HCT116 (cell line): Measurements from ENCODE around the gene CLCA2. TPM values are rescaled to one million over a fixed set of nuclear protein-coding genes. Genes with fewer than 3 reads are reported as not detected.

Experiments
- ATAC-seq: fragments of 200-7000 bp; cut with Tn5 transposase; 2 replicates; pipeline ENCODE4 v1.9.1; 2020; ENCODE audit warnings: mild to moderate bottlenecking, moderate library complexity
- BruUV-seq: library from RNA; stranded (reverse); fragments of 400-500 nt; replicated peaks from 2 replicates; lab custom pipeline; 2021; lab: Mats Ljungman, UMichigan
- CTCF ChIA-PET: fragments of 300-600 bp; sonication (Branson Sonifier 250); formaldehyde crosslinking; loops from one replicate; lab custom pipeline; 2021; ENCODE audit warnings: antibody characterized with exemption; lab: Charles Lee
- POLR2A ChIA-PET: fragments of 300-600, 350-600 bp; sonication (Branson Sonifier 250); formaldehyde crosslinking; loops from one replicate; lab custom pipeline; 2021; ENCODE audit warnings: antibody characterized with exemption; lab: Charles Lee
- RAD21 ChIA-PET, 2 experiments: fragments of 300-600 bp; sonication (Branson Sonifier 250); formaldehyde crosslinking; loops; one replicate each; lab custom pipeline; 2023; ENCODE audit warnings: low total read pairs in 2 of 2; ENCODE audit not compliant: uncharacterized antibody in 2 of 2, unreplicated experiment in 2 of 2, low non-redundant PET in 1 of 2; lab: Charles Lee
- DNase-seq: peaks from one replicate; pipeline ENCODE4 v3.0.0-alpha.2; 2010; ENCODE audit warnings: low read depth, low spot score
- H2AFZ ChIP-seq: fragments of 200-600 bp; shearing (Covaris generic), sonication (generic); 2 replicates; pipeline ENCODE4 v1.6.1; 2017; ENCODE audit warnings: low read depth, mixed run types, mixed read lengths, antibody characterized with exemption, low read length; ENCODE audit not compliant: poor library complexity, severe bottlenecking
- H3K27ac ChIP-seq: 2 replicates; pipeline ENCODE4 v1.5.1; 2012; ENCODE audit warnings: low read depth, low read length
- H3K27me3 ChIP-seq: fragments of 200-600 bp; sonication (generic); 2 replicates; pipeline ENCODE4 v1.6.1; 2016; ENCODE audit warnings: mixed run types, low read length, mixed read lengths; ENCODE audit not compliant: insufficient read depth
- H3K36me3 ChIP-seq, 2 experiments: fragments of 200-500 bp in 1 of 2; fragments of 200-600 bp in 1 of 2; sonication (Bioruptor generic) in 1 of 2; sonication (generic) in 1 of 2; 2 replicates each; pipeline versions ENCODE4 v1.5.1 to v1.6.1; 2014 to 2016; ENCODE audit warnings: low read length in 2 of 2, inconsistent platforms in 1 of 2, mixed read lengths in 1 of 2, mixed run types in 1 of 2; ENCODE audit not compliant: insufficient read depth in 2 of 2, control insufficient read depth in 1 of 2
- H3K4me1 ChIP-seq, 2 experiments: fragments of 200-600 bp in 1 of 2; sonication (generic) in 1 of 2; 2 replicates each; pipeline versions ENCODE4 v1.5.1 to v1.6.1; 2012 to 2017; ENCODE audit warnings: low read length in 2 of 2, inconsistent platforms in 1 of 2, mild to moderate bottlenecking in 1 of 2, mixed read lengths in 1 of 2, mixed run types in 1 of 2, moderate library complexity in 1 of 2; ENCODE audit not compliant: insufficient read depth in 2 of 2, control insufficient read depth in 1 of 2
- H3K4me2 ChIP-seq: fragments of 200-600 bp; sonication (generic); 2 replicates; pipeline ENCODE4 v1.6.1; 2017; ENCODE audit warnings: mixed run types, low read length, mixed read lengths
- H3K4me3 ChIP-seq, 2 experiments: fragments of 200-600 bp in 1 of 2; sonication (generic) in 1 of 2; replicated peaks in 1 of 2; 2 replicates each; pipeline ENCODE4 v1.5.1; 2011 to 2016; ENCODE audit warnings: low read length in 2 of 2, control low read depth in 1 of 2, low read depth in 1 of 2, mild to moderate bottlenecking in 1 of 2, mixed read lengths in 1 of 2, mixed run types in 1 of 2
- H3K79me2 ChIP-seq: fragments of 200-600 bp; sonication (generic); 2 replicates; pipeline ENCODE4 v1.6.1; 2017; ENCODE audit warnings: mild to moderate bottlenecking, mixed run types, low read length, moderate library complexity, mixed read lengths; ENCODE audit not compliant: insufficient read depth
- H3K9ac ChIP-seq: fragments of 200-600 bp; sonication (generic); 2 replicates; pipeline ENCODE4 v1.6.1; 2016; ENCODE audit warnings: low read length, mixed read lengths
- H3K9me2 ChIP-seq: fragments of 200-600 bp; sonication (generic), shearing (Covaris generic); 2 replicates; pipeline ENCODE4 v1.6.1; 2017; ENCODE audit warnings: mixed run types, mild to moderate bottlenecking, moderate library complexity; ENCODE audit not compliant: insufficient read depth
- H3K9me3 ChIP-seq, 2 experiments: fragments of 200-500 bp in 1 of 2; fragments of 200-600 bp in 1 of 2; sonication (Bioruptor generic) in 1 of 2; sonication (generic) in 1 of 2; 2 replicates each; pipeline ENCODE4 v1.6.1; 2014 to 2017; ENCODE audit warnings: low read length in 2 of 2, mixed read lengths in 2 of 2, inconsistent platforms in 1 of 2, low read depth in 1 of 2, mild to moderate bottlenecking in 1 of 2, mixed run types in 1 of 2, moderate library complexity in 1 of 2; ENCODE audit not compliant: control insufficient read depth in 1 of 2, insufficient read depth in 1 of 2
- H4K20me1 ChIP-seq: fragments of 200-600 bp; sonication (generic), shearing (Covaris generic); 2 replicates; pipeline ENCODE4 v1.6.1; 2017; ENCODE audit warnings: mixed run types, mild to moderate bottlenecking, moderate library complexity; ENCODE audit not compliant: insufficient read depth
- ELF1 ChIP-seq: IDR thresholded peaks from 2 replicates; pipeline ENCODE4 v1.6.1; 2012; ENCODE audit warnings: low read depth, borderline replicate concordance
- MAX ChIP-seq: IDR thresholded peaks from 2 replicates; pipeline ENCODE4 v1.6.1; 2012
- POLR2A ChIP-seq: IDR thresholded peaks from 2 replicates; pipeline ENCODE4 v1.7.0; 2011; ENCODE audit warnings: borderline replicate concordance; ENCODE audit not compliant: insufficient read depth, insufficient read length; ENCODE audit errors: extremely low read depth
- POLR2AphosphoS5 ChIP-seq: IDR thresholded peaks from 2 replicates; pipeline ENCODE4 v1.6.1; 2011; ENCODE audit warnings: mild to moderate bottlenecking, low read depth, low read length, moderate library complexity
- SIN3A ChIP-seq: IDR thresholded peaks from 2 replicates; pipeline ENCODE4 v1.6.1; 2012; ENCODE audit warnings: low read depth
- TCF7L2 ChIP-seq: IDR thresholded peaks from 2 replicates; pipeline ENCODE4 v1.7.0; 2011; ENCODE audit warnings: borderline replicate concordance, inconsistent platforms; ENCODE audit not compliant: insufficient read depth, insufficient read length; ENCODE audit errors: extremely low read depth
- ZNF274 ChIP-seq: fragments of 200-500 bp; sonication (Bioruptor generic); IDR thresholded peaks from 2 replicates; pipeline ENCODE4 v1.6.1; 2014; ENCODE audit warnings: mild to moderate bottlenecking, low read depth, low read length, inconsistent platforms
- intact Hi-C: fragments of 100-400 bp; cut with micrococcal nuclease; formaldehyde crosslinking; loops from 2 replicates; pipeline ENCODE4 v1.10.0; 2022
- total RNA-seq: library from RNA; stranded (reverse); gene quantifications from one replicate; pipeline ENCODE4 v1.2.1, GENCODE V29; 2021; ENCODE audit not compliant: unreplicated experiment
- TF ChIP-seq, protein P1 (sequence below), 3 experiments: fragments of 200-600 bp in 1 of 3; sonication (generic) in 1 of 3; IDR thresholded peaks in 2 of 3; conservative IDR thresholded peaks in 1 of 3; 2 replicates each; pipeline ENCODE4 v1.5.1; 2012 to 2017; ENCODE audit warnings: low read depth in 2 of 3, low read length in 2 of 3, antibody characterized with exemption in 1 of 3, borderline replicate concordance in 1 of 3, control low read depth in 1 of 3, mild to moderate bottlenecking in 1 of 3, mixed read lengths in 1 of 3, mixed run types in 1 of 3, moderate library complexity in 1 of 3; ENCODE audit not compliant: insufficient read depth in 1 of 3

Gene CLCA2
- total RNA-seq, 1 experiment from 2014 or later: not detected

- H3K79me2 ChIP-seq: no peaks in the 10 kb centered on the region
- CTCF ChIA-PET: no interaction called here
- no peaks in the 10 kb centered on the region for H3K4me1 ChIP-seq
- intact Hi-C loops: loop anchor here (10.0 kb wide), 1 partner anchor 606 kb away; no protein-coding TSS in a partner anchor
- TF ChIP-seq ZNF274: no peak
- TF ChIP-seq, protein P1, sequence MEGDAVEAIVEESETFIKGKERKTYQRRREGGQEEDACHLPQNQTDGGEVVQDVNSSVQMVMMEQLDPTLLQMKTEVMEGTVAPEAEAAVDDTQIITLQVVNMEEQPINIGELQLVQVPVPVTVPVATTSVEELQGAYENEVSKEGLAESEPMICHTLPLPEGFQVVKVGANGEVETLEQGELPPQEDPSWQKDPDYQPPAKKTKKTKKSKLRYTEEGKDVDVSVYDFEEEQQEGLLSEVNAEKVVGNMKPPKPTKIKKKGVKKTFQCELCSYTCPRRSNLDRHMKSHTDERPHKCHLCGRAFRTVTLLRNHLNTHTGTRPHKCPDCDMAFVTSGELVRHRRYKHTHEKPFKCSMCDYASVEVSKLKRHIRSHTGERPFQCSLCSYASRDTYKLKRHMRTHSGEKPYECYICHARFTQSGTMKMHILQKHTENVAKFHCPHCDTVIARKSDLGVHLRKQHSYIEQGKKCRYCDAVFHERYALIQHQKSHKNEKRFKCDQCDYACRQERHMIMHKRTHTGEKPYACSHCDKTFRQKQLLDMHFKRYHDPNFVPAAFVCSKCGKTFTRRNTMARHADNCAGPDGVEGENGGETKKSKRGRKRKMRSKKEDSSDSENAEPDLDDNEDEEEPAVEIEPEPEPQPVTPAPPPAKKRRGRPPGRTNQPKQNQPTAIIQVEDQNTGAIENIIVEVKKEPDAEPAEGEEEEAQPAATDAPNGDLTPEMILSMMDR (IDR thresholded peaks at IDR 0.05 in 2 of 3, conservative IDR thresholded peaks at IDR 0.05 in 1 of 3; ENCODE audit: borderline replicate concordance in 1 of 3, insufficient read depth in 1 of 3, low read depth in 2 of 3, low read length in 2 of 3): no peak
- TF ChIP-seq POLR2A: no peak
- no peak for TF ChIP-seq SIN3A
- no peak for TF ChIP-seq POLR2AphosphoS5
- no peak for TF ChIP-seq MAX
- no peak for TF ChIP-seq ELF1
- TF ChIP-seq TCF7L2: no peak
- TF ChIP-seq, all 23 proteins: peak for 0
- no peaks in the 10 kb centered on the region for H3K27me3 ChIP-seq
- DNase-seq (no peak), ATAC-seq (no peak)
- H3K27ac ChIP-seq: no peak overlapping the region
- no peak overlapping the region for H3K4me3 ChIP-seq
- RAD21 ChIA-PET: no interaction called here
- no peak overlapping the region for H3K9ac ChIP-seq
- H2AFZ ChIP-seq: no peak overlapping the region
- POLR2A ChIA-PET: no interaction called here
- H3K36me3 ChIP-seq: no peaks in the 10 kb centered on the region
- H3K4me2 ChIP-seq: no peak overlapping the region
- no peaks in the 10 kb centered on the region for H3K9me3 ChIP-seq
- no peaks in the 10 kb centered on the region for H3K9me2 ChIP-seq
- H4K20me1 ChIP-seq: no peaks in the 10 kb centered on the region
- no TSS peak for BruUV-seq
Measured at GRCh38 chr1:86478416-86479156, 54.6 kb downstream of the CLCA2 start.
